Stomach smooth muscle (tissue), 2 donors: Measurements from ENCODE around the gene DOCK4.

Source experiments
- H3K27ac ChIP-seq: one replicate; pipeline ENCODE4 v1.7.0; 2013; ENCODE audit warnings: mild to moderate bottlenecking, low read length, inconsistent platforms
- H3K27me3 ChIP-seq, 2 donors: one replicate each; pipeline ENCODE4 v1.7.0; 2013; ENCODE audit warnings: low read length in 2 of 2; ENCODE audit not compliant: insufficient read depth in 2 of 2, control insufficient read depth in 1 of 2
- H3K36me3 ChIP-seq, 2 donors: one replicate each; pipeline ENCODE4 v1.7.0; 2013; ENCODE audit warnings: low read length in 2 of 2; ENCODE audit not compliant: control insufficient read depth in 2 of 2, insufficient read depth in 2 of 2
- H3K4me1 ChIP-seq: one replicate; pipeline ENCODE4 v1.7.0; 2013; ENCODE audit warnings: low read length; ENCODE audit not compliant: control insufficient read depth, insufficient read depth
- H3K4me3 ChIP-seq, 2 donors: one replicate each; pipeline ENCODE4 v1.7.0; 2013; ENCODE audit warnings: low read length in 2 of 2
- H3K9ac ChIP-seq, 2 donors: one replicate each; pipeline ENCODE4 v1.7.0; 2013; ENCODE audit warnings: low read length in 2 of 2, mild to moderate bottlenecking in 1 of 2
- H3K9me3 ChIP-seq, 2 donors: one replicate each; pipeline ENCODE4 v1.7.0; 2013; ENCODE audit warnings: low read length in 2 of 2; ENCODE audit not compliant: control insufficient read depth in 2 of 2
- donor health status: healthy.
- donor health status: Pancreatic carcinoma.

The DOCK4 gene

GRCh38 chr7:111900283-111900682, 305.9 kb downstream of the DOCK4 start:
- no peaks in the 10 kb centered on the region for H3K9me3 ChIP-seq
- H3K36me3 ChIP-seq, result peaks cover 9 to 13% of the 10 kb centered on the region in 2 donors
- no peaks in the 10 kb centered on the region for H3K4me1 ChIP-seq
- no peak overlapping the region for H3K27ac ChIP-seq
- H3K4me3 ChIP-seq, result no peak overlapping the region
- no peaks in the 10 kb centered on the region for H3K27me3 ChIP-seq
- no peak overlapping the region for H3K9ac ChIP-seq

DNA sequence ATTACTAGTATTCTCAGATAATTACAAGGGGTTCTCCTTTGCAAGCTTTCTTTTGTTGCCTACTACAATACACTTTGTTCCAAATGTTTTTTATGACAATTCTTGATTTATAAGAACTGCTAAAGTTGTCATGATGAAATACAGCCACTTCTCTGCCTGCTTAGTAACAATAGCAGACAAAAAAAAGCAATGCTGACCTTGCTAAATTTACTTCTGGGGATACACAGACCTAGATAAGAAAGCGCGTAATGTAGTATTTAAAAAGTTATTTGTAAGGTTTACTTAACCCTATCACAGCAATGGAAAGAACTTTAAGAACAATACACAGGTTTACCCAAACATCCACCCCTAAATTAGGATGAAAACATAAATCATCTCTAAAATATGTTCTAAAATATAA, 311.1 kb downstream of the DOCK4 start:
- H3K4me3 ChIP-seq, result no peak overlapping the region
- no peak overlapping the region for H3K27ac ChIP-seq
- H3K4me1 ChIP-seq, result no peaks in the 10 kb centered on the region
- H3K9ac ChIP-seq, result no peak overlapping the region
- no peaks in the 10 kb centered on the region for H3K27me3 ChIP-seq
- H3K36me3 ChIP-seq, result peaks cover 2 to 7% of the 10 kb centered on the region in 2 donors
- no peaks in the 10 kb centered on the region for H3K9me3 ChIP-seq

DNA sequence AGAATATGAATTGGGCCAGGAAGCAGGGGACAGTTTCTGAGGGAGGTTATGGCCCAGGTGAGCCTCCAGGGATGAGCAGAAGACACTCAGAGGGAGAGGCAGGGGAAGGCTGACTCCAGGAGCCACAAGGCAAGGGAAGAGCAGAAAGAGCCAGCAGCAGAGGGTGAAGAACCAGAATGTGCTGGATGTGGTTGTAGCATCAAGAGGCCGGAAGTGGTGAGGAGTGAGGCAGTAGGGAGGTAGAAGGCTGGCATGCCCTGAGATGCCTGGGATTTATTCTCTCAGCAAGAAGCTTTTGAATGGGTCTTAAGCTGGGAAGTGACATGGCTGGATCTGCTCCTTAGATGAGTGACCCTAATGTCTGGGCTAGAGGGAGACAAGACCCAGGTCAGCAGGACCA, 311.7 kb downstream of the DOCK4 start:
- Histone ChIP-seq H3K4me1 (no peaks in the 10 kb centered on the region), H3K9me3 (no peaks in the 10 kb centered on the region), H3K27ac (no peak overlapping the region), H3K4me3 (no peak overlapping the region), H3K36me3 (peaks cover 0 to 4% of the 10 kb centered on the region in 2 donors), H3K9ac (no peak overlapping the region), H3K27me3 (no peaks in the 10 kb centered on the region)

- no peak overlapping the region for H3K27ac ChIP-seq
- no peaks in the 10 kb centered on the region for H3K9me3 ChIP-seq
These were observed 313.0 kb downstream of the DOCK4 start for GRCh38 chr7:111893190-111893589.

DNA sequence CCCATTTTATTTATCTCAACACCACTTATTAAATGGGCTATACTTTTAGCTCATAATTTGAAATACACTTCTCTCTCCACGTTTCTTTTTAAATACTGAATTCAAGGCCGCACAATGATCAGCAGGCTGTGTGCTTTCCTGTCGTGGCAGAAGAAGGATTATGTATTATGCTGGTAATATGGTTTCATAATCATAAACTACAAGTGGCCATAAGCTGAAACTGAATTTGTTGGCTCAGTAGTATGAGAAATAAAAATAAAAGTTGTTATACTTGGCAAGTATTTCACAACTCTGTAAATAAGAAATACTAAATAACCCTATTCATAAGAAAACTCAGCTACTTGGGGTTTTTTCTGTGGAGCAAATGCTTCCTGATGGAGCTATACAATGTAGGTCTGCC, 313.6 kb downstream of the DOCK4 start:
- Histone ChIP-seq H3K9ac (no peak overlapping the region), H3K4me3 (no peak overlapping the region), H3K9me3 (no peaks in the 10 kb centered on the region), H3K27me3 (no peaks in the 10 kb centered on the region), H3K27ac (no peak overlapping the region), H3K4me1 (no peaks in the 10 kb centered on the region), H3K36me3 (no peaks in the 10 kb centered on the region)

More at GRCh38 chr7:111893190-111893589, 313.0 kb downstream of the DOCK4 start:
- Histone ChIP-seq H3K9ac (no peak overlapping the region), H3K27me3 (no peaks in the 10 kb centered on the region), H3K36me3 (no peaks in the 10 kb centered on the region), H3K4me3 (no peak overlapping the region), H3K4me1 (no peaks in the 10 kb centered on the region)

DNA sequence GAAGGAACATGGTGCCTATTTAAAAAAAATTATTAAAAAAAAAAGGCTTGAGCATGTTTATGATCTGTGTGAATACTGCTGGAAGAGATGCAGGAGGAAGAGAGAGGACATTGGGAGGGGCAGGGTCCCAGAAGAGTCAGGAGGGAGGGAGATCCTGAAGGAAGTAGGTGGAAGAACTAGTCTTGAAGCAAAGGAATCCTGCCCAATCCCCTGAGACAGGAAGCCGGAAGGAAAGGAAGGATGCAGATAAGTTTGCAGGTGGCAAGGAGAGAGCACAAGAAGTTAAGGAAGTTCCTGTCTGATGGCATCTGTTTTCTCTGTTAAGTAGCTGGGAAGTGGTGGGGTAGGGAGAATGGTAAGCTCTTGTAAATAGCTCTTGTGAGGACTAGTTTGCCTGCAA, 318.5 kb downstream of the DOCK4 start:
- H3K9ac ChIP-seq, result no peak overlapping the region
- peaks cover 2 to 3% of the 10 kb centered on the region in 2 donors for H3K36me3 ChIP-seq
- no peak overlapping the region for H3K27ac ChIP-seq
- no peaks in the 10 kb centered on the region for H3K4me1 ChIP-seq
- no peaks in the 10 kb centered on the region for H3K9me3 ChIP-seq
- no peaks in the 10 kb centered on the region for H3K27me3 ChIP-seq
- H3K4me3 ChIP-seq, result no peak overlapping the region

GRCh38 chr7:111886233-111886632, 320.0 kb downstream of the DOCK4 start:
- no peaks in the 10 kb centered on the region for H3K4me1 ChIP-seq
- no peaks in the 10 kb centered on the region for H3K9me3 ChIP-seq
- H3K9ac ChIP-seq, result no peak overlapping the region
- H3K27me3 ChIP-seq, result no peaks in the 10 kb centered on the region
- H3K4me3 ChIP-seq, result no peak overlapping the region
- H3K27ac ChIP-seq, result no peak overlapping the region
- H3K36me3 ChIP-seq, result peaks cover 2 to 3% of the 10 kb centered on the region in 2 donors

DNA sequence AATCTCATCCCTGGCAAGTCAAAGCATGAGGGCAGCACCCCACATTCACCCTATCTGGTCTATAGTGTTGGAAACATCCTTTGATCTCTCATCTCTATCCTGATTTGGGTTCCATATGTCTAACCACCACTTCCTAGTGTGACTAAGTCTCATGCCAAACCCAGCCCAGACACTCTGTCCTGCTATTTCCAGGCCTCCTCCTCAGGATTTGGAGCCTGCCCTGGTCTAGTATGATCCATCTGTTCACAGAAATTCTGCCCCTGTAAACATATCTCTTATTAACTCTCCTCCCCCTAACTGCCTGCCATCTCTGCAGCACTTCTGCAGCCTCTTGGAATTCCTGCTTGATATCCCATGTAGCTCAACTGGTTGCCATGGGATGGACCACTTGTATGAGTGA, 323.0 kb downstream of the DOCK4 start:
- H3K9ac ChIP-seq, result no peak overlapping the region
- no peak overlapping the region for H3K4me3 ChIP-seq
- H3K27ac ChIP-seq, result no peak overlapping the region
- H3K9me3 ChIP-seq, result no peaks in the 10 kb centered on the region
- no peaks in the 10 kb centered on the region for H3K4me1 ChIP-seq
- H3K27me3 ChIP-seq, result no peaks in the 10 kb centered on the region
- H3K36me3 ChIP-seq, result peaks cover 3 to 8% of the 10 kb centered on the region in 2 donors

GRCh38 chr7:111878785-111879184, 327.4 kb downstream of the DOCK4 start:
- Histone ChIP-seq H3K27ac (no peak overlapping the region), H3K9ac (no peak overlapping the region), H3K4me1 (no peaks in the 10 kb centered on the region), H3K27me3 (no peaks in the 10 kb centered on the region), H3K9me3 (no peaks in the 10 kb centered on the region), H3K4me3 (no peak overlapping the region), H3K36me3 (peaks cover 0 to 7% of the 10 kb centered on the region in 2 donors)

DNA sequence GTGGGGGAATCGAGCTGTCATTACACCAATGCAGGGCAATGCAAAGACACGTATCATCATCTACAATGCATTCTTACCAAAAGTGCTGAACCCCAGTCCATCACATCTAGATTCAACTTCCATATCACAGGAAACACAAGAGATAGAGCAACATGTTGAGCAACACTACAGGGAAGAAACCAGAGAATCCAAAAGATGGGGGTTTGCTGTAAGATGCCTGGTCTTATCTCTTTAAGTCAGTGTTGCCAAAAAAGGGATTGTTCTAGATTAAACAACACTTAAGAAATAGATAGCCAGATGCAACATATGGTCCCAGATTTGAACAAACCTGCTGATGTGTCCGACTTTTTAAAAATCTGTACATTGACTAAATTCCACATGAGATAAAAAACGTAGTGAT, 328.3 kb downstream of the DOCK4 start:
- Histone ChIP-seq H3K27me3 (no peaks in the 10 kb centered on the region), H3K4me3 (no peak overlapping the region), H3K9ac (no peak overlapping the region), H3K36me3 (peaks cover 0 to 7% of the 10 kb centered on the region in 2 donors), H3K9me3 (no peaks in the 10 kb centered on the region), H3K4me1 (no peaks in the 10 kb centered on the region), H3K27ac (no peak overlapping the region)

- no peak overlapping the region for H3K4me3 ChIP-seq
- no peak overlapping the region for H3K9ac ChIP-seq
- no peak overlapping the region for H3K27ac ChIP-seq
- no peaks in the 10 kb centered on the region for H3K9me3 ChIP-seq
- no peaks in the 10 kb centered on the region for H3K4me1 ChIP-seq
- H3K36me3 ChIP-seq, result peaks cover 4 to 7% of the 10 kb centered on the region in 2 donors
- no peaks in the 10 kb centered on the region for H3K27me3 ChIP-seq
These were observed 332.1 kb downstream of the DOCK4 start for GRCh38 chr7:111873963-111874690.
